Measurements from ENCODE around the gene BAIAP2. TPM values are rescaled to one million over a fixed set of nuclear protein-coding genes. Genes with fewer than 3 reads are reported as not detected.

The BAIAP2 gene, protein sequence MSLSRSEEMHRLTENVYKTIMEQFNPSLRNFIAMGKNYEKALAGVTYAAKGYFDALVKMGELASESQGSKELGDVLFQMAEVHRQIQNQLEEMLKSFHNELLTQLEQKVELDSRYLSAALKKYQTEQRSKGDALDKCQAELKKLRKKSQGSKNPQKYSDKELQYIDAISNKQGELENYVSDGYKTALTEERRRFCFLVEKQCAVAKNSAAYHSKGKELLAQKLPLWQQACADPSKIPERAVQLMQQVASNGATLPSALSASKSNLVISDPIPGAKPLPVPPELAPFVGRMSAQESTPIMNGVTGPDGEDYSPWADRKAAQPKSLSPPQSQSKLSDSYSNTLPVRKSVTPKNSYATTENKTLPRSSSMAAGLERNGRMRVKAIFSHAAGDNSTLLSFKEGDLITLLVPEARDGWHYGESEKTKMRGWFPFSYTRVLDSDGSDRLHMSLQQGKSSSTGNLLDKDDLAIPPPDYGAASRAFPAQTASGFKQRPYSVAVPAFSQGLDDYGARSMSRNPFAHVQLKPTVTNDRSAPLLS
- 1 to 10 TPM; 4.6 to 5.0 TPM for total RNA-seq

DNA sequence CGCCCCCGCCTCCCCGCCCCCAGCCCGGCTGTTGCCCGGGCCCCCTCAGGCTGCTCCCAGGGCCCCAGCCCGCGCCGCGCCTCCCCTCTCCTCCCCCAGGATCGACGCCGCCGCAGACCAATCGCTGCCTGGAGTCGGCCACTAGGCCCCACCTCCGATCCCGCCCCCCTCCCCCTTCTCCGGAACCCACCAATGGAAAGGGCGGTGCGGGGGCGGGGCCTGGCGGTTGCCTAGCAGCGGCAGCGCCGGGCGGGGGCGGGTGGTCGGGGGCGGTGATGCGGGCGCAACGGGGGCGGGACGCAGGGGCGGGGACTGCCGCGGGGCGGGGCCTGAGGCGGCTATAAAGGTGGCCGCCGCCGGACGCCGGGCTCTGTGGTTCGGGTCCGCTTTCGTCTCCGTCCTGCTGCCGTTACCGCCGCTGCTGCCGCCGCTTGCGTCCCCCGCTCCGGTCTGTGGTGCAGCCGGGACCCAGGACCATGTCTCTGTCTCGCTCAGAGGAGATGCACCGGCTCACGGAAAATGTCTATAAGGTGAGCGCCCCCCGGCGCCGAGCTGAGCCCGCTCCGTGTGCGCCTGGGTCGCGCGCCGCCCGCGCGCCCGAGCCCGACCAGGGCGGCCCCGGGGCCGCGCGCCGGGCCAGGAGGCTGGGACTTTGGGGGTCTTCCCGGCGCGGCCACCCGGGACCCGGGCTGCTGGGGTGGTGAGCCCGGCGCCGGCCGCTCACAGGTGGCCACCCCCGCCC lies at the start of gene BAIAP2:
Gene BAIAP2 (plus strand): TSS at position 373 of the 742 bp plus-strand sequence. CDS start 104 bp downstream, at position 477.
- peak within 1 kb of the TSS; percentile 47 for H3K27ac Mint-ChIP-seq
- intact Hi-C loops (cut with DNase I, micrococcal nuclease): loop anchor here in 1 of 2 experiments (1.0 to 10.0 kb wide), 10 partner anchors 12 to 940 kb away; partner anchors contain the start of genes ASPSCR1, ENDOV, NDUFAF8 and TEPSIN
- POLR2A ChIA-PET: interaction anchor here (0.6 kb wide), 1 partner anchor 204 kb away, joined by 3 read pairs; the partner anchor contains the start of genes NDUFAF8 and TEPSIN

DNA sequence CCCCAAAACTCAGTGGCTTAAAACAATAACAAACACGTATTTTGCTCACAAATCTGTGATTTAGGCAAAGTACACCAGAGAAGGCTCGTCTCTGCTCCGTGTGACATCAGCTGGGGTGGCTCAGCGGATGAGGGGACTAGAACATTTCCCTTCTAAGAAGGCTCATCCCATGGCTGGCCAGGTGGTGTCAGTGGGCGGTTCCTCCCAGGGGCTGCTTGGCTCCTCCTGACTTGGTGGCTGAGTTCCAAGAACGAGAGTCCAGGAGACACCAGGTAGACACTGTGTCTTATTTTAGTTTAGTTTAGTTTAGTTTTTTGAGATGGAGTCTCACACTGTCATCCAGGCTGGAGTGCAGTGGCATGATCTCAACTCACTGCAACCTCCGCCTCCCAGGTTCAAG lies 48.9 kb upstream of the BAIAP2 start:
- Mint-ChIP-seq H3K4me1 (peaks cover 12% of the 10 kb centered on the region), H3K36me3 (ENCODE audit: low read depth) (no peaks in the 10 kb centered on the region), H3K27ac (no peak overlapping the region), H3K9me3 (ENCODE audit: low read depth) (no peaks in the 10 kb centered on the region), H3K27me3 (peaks cover 3% of the 10 kb centered on the region), H3K4me3 (no peak overlapping the region)
- DNase-seq: no peak
- ChIA-PET POLR2A (interaction anchor here (0.5 kb wide), 1 partner anchor 12 kb away, joined by 3 read pairs; no protein-coding TSS in a partner anchor), CTCF (interaction anchor here (0.6 kb wide), 1 partner anchor 55 kb away, joined by 3 read pairs; no protein-coding TSS in a partner anchor)
- intact Hi-C loops (cut with DNase I, micrococcal nuclease): loop anchor here (10.0 kb wide), 2 partner anchors 241 to 411 kb away; no protein-coding TSS in a partner anchor
- no peak for ATAC-seq

More for the DNA sequence above, at the start of gene BAIAP2:
- Mint-ChIP-seq H3K4me3 (peak within 1 kb of the TSS; percentile 72), H3K27me3 (peaks cover 19% of the 10 kb centered on the region), H3K9me3 (ENCODE audit: low read depth) (no peaks in the 10 kb centered on the region), H3K36me3 (ENCODE audit: low read depth) (no peaks in the 10 kb centered on the region), H3K4me1 (peaks cover 20% of the 10 kb centered on the region)
- CTCF ChIA-PET: no interaction called here
- ATAC-seq: peak; percentile 91
- DNase-seq: peak; percentile 99

DNA sequence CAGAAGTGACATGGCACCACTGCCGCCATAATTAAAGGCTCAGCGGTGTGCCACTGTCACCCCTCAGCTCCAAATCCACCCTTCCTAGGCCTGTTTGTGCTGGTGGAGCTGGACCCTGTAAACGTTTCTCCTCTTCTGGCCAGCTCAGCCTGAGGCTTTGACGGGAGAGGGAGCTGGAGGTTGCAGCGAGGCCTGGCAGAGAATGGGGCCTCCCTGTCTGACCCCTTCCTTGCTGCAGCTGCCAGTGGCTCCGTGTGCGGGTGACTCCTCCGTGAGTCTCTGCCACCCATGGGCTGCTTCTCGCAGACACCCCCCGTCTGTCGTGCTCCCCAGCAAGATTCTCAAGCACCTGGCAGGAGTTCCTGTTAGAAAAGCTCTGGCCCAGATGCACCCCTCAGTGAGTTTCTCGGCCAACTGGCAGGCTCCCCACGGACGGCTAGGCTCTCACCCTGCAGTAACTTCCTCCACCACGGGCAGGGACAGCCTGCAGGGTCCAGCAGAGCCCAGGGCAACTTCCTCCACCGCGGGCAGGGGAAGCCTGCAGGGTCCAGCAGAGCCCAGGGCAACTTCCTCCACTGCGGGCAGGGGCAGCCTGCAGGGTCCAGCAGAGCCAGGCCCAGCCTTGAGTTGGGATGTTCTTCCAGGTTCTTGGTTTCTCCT lies 48.0 kb upstream of the BAIAP2 start:
- H3K4me1 Mint-ChIP-seq: peaks cover 12% of the 10 kb centered on the region
- peaks cover 3% of the 10 kb centered on the region for H3K27me3 Mint-ChIP-seq
- no peak overlapping the region for H3K4me3 Mint-ChIP-seq
- no peak for ATAC-seq
- CTCF ChIA-PET: no interaction called here
- intact Hi-C loops (cut with DNase I, micrococcal nuclease): loop anchor here (10.0 kb wide), 2 partner anchors 242 to 412 kb away; no protein-coding TSS in a partner anchor
- POLR2A ChIA-PET: no interaction called here
- H3K27ac Mint-ChIP-seq: no peak overlapping the region
- DNase-seq: peak; percentile 4
- no peaks in the 10 kb centered on the region for H3K9me3 Mint-ChIP-seq (ENCODE audit: low read depth)
- no peaks in the 10 kb centered on the region for H3K36me3 Mint-ChIP-seq (ENCODE audit: low read depth)

DNA sequence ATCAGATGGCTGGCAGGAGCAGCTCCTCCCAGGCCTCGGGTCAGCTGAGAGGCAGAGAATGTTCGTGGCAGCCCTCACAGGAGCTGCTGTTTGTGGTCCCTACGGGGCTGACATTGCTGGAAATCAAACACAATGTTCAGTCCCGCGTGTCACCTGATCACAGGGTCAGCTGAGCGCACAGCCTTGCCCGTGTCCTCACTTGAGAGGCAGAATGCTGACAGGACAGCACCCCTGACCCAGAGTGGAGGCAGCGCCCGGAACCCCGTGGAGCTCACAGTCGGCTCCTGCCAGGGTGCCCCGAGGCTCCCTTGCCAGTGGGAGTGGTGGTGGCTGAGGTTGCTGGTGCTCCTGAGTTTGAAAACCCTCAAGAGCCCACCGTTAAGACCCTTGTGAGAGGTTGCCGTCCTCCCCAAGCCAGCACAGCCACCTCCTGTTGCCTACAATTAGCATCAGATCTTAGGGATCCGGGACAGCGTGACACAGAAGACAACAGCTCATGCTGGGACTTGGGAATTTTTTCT lies 47.0 kb upstream of the BAIAP2 start:
- no peak overlapping the region for H3K27ac Mint-ChIP-seq
- intact Hi-C loops (cut with DNase I, micrococcal nuclease): loop anchor here (10.0 kb wide), 2 partner anchors 243 to 413 kb away; no protein-coding TSS in a partner anchor
- peaks cover 14% of the 10 kb centered on the region for H3K4me1 Mint-ChIP-seq
- DNase-seq (no peak), ATAC-seq (no peak)
- H3K36me3 Mint-ChIP-seq (ENCODE audit: low read depth): no peaks in the 10 kb centered on the region
- ChIA-PET POLR2A (no interaction called here), CTCF (interaction anchor here (0.6 to 1.0 kb wide), 3 partner anchors 36 to 77 kb away, joined by 3 read pairs; no protein-coding TSS in a partner anchor)
- no peaks in the 10 kb centered on the region for H3K9me3 Mint-ChIP-seq (ENCODE audit: low read depth)
- peaks cover 3% of the 10 kb centered on the region for H3K27me3 Mint-ChIP-seq
- no peak overlapping the region for H3K4me3 Mint-ChIP-seq

DNA sequence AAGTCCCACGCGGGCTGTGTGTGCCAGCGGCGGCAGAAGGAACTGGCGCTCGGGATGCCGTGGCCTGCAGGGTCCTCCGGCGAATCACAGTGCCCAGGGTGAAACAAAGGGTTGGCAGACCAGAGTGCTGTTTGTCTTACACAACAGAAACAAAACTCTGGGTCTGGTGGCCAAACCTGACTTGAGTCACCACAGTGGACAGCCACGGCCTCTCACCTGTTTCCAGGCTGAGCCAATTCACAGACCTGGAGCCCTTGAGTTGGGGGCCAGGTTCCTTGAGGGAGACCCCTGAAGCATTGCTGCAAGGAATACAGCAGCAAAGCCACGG lies 45.4 kb upstream of the BAIAP2 start:
- intact Hi-C loops (cut with DNase I, micrococcal nuclease): loop anchor here (1.0 to 10.0 kb wide), 3 partner anchors 112 to 415 kb away; no protein-coding TSS in a partner anchor
- DNase-seq (peak; percentile 4), ATAC-seq (no peak)
- Mint-ChIP-seq H3K36me3 (ENCODE audit: low read depth) (no peaks in the 10 kb centered on the region), H3K27me3 (peaks cover 3% of the 10 kb centered on the region), H3K27ac (no peak overlapping the region), H3K4me1 (peaks cover 21% of the 10 kb centered on the region), H3K9me3 (ENCODE audit: low read depth) (no peaks in the 10 kb centered on the region), H3K4me3 (no peak overlapping the region)
- CTCF ChIA-PET: interaction anchor here (0.6 to 1.0 kb wide), 5 partner anchors 23 to 640 kb away, joined by 3 to 4 read pairs (median 3); no protein-coding TSS in a partner anchor
- POLR2A ChIA-PET: no interaction called here

DNA sequence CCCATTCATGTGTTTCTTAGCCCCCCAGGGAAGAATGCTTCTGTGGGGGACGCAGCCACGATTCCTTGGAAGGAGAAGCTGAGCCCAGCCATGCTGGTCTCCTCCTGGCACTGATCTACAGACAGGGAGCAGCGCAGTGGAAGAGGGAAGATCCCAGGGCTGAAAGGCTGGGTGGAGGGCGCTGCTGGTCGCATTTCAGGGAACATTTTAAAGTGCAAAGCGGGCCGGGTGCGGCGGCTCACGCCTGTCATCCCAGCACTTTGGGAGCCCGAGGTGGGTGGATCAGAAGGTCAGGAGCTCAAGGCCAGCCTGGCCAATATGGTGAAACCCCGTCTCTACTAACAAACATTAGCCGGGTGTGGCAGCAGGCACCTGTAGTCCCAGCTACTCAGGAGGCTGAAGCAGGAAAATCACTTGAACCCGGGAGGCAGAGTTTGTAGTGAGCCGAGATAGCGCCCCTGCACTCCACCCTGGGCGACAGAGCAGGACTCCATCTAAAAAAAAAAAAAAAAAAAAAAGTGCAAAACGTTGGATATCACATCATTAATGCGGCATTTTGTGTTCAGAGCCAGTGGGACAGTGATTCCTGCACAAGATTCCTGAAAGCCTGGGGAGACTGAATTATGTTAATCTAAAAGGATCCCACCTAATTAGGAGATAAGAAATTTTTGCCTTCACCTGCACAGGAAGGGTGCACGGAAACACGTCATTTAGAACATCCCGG lies 43.9 kb upstream of the BAIAP2 start:
- intact Hi-C loops (cut with DNase I, micrococcal nuclease): loop anchor here in 1 of 2 experiments (1.0 to 5.0 kb wide), 8 partner anchors 232 to 890 kb away; partner anchors contain the start of genes ENDOV, GAA, NDUFAF8 and RNF213
- CTCF ChIA-PET: interaction anchor here (0.6 to 0.7 kb wide), 3 partner anchors 111 to 414 kb away, joined by 3 read pairs; no protein-coding TSS in a partner anchor

DNA sequence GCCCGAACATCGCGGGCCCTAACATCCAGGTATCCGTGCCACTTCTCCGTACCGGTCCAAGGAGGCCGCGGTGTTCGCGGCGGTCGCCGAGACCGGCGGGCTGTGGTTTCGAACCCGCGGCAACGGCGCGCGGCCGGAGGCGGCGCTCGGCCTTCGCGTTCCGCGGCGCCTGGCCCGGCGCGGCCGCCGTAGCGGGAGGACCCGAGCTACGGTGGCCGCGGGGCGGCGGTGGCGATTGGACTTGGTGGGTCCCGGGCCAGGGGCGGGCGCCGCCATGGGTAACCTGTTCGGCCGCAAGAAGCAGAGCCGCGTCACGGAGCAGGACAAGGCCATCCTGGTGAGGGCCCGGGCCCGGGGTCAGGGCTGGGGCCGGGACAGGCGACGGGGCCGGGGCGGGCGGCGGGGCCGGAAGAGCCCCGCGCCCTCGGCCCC lies 43.3 kb upstream of the BAIAP2 start, which contains the start of gene CHMP6:
Gene CHMP6 (plus strand): TSS at position 197 of the 432 bp plus-strand sequence. CDS start 78 bp downstream, at position 275.
- H3K27me3 Mint-ChIP-seq: peaks cover 3% of the 10 kb centered on the region
- ATAC-seq (peak; percentile 49), DNase-seq (peak; percentile 83)
- intact Hi-C loops (cut with DNase I, micrococcal nuclease): loop anchor here in 1 of 2 experiments (1.0 to 5.0 kb wide), 9 partner anchors 43 to 890 kb away; partner anchors contain the start of genes BAIAP2, ENDOV, GAA and NDUFAF8
- POLR2A ChIA-PET: interaction anchor here (0.8 kb wide), 1 partner anchor 447 kb away, joined by 3 read pairs; the partner anchor contains the start of gene RPTOR
- H3K4me1 Mint-ChIP-seq: peaks cover 21% of the 10 kb centered on the region
- H3K9me3 Mint-ChIP-seq (ENCODE audit: low read depth): no peaks in the 10 kb centered on the region
- CTCF ChIA-PET: interaction anchor here (1.0 kb wide), 1 partner anchor 13 kb away, joined by 3 read pairs; no protein-coding TSS in a partner anchor
- peak within 1 kb of the TSS; percentile 74 for H3K27ac Mint-ChIP-seq
- peak within 1 kb of the TSS; percentile 69 for H3K4me3 Mint-ChIP-seq
- H3K36me3 Mint-ChIP-seq (ENCODE audit: low read depth): peaks cover 10% of the 10 kb centered on the region

More for the DNA sequence above, 43.9 kb upstream of the BAIAP2 start:
- Mint-ChIP-seq H3K27me3 (peaks cover 3% of the 10 kb centered on the region), H3K27ac (peak overlapping the region; percentile 74), H3K4me3 (peak overlapping the region; percentile 69), H3K9me3 (ENCODE audit: low read depth) (no peaks in the 10 kb centered on the region), H3K36me3 (ENCODE audit: low read depth) (peaks cover 6% of the 10 kb centered on the region), H3K4me1 (peaks cover 21% of the 10 kb centered on the region)
- POLR2A ChIA-PET: interaction anchor here (0.8 kb wide), 1 partner anchor 447 kb away, joined by 3 read pairs; the partner anchor contains the start of gene RPTOR
- peak; percentile 7 for ATAC-seq
- DNase-seq: peak; percentile 12

DNA sequence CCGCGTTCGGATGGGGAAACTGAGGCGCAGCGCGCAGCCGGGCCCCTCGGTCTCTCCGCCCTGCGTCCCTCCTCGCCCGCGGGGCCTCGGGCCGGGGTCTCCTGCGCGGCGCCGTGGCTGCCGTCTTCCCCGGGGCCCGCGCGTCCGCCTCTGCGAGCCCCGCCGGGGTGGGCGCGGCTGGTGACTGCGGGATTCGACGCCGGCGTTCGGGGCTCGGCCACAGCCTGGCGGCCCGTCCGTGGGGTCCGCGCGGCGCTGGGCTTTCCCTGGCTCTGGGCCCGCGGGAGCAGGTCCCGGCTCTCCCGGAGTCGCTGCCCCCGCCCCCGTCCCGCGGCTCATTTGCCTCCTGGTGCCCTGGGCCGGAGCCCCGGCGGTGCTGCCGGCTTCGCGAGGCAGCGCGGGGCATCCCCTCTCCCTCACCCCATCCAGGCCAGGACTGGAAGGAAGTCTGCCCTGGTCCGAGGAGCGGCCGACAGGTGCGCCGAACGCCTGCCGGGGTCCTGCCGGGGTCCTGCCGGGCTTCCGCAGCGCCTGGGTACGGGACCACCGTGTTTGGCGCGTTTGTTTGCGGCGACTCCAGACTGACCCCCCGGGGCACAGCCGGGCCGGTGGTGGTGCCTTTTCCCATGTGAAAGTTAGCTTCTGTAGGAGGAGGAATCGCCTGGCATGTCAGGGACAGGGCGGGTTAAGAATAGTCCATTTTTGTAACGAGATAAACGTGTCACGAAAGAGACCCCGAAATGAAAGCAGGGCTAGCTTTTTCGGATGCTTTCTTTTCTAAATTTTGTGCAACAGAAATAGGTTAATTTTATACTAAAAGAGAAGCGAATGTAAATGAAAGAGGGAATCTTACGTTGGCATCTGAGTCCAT lies 42.6 kb upstream of the BAIAP2 start:
- ChIA-PET CTCF (interaction anchor here (1.0 kb wide), 1 partner anchor 12 kb away, joined by 3 read pairs; no protein-coding TSS in a partner anchor), POLR2A (interaction anchor here (0.8 kb wide), 1 partner anchor 448 kb away, joined by 3 read pairs; the partner anchor contains the start of gene RPTOR)
- peak; percentile 36 for ATAC-seq
- intact Hi-C loops (cut with DNase I, micrococcal nuclease): loop anchor here in 1 of 2 experiments (2.0 to 5.0 kb wide), 3 partner anchors 42 to 730 kb away; partner anchors contain the start of genes BAIAP2 and RNF213
- Mint-ChIP-seq H3K27me3 (peaks cover 3% of the 10 kb centered on the region), H3K36me3 (ENCODE audit: low read depth) (peaks cover 10% of the 10 kb centered on the region), H3K9me3 (ENCODE audit: low read depth) (no peaks in the 10 kb centered on the region), H3K4me1 (peaks cover 21% of the 10 kb centered on the region), H3K4me3 (peak overlapping the region; percentile 69), H3K27ac (peak overlapping the region; percentile 53)
- DNase-seq: peak; percentile 40
